Measurements from ENCODE around the gene CCDC136.
A peak's percentile ranks its signal among the peaks of the same experiment; 100 is the strongest.

Gene CCDC136

DNA sequence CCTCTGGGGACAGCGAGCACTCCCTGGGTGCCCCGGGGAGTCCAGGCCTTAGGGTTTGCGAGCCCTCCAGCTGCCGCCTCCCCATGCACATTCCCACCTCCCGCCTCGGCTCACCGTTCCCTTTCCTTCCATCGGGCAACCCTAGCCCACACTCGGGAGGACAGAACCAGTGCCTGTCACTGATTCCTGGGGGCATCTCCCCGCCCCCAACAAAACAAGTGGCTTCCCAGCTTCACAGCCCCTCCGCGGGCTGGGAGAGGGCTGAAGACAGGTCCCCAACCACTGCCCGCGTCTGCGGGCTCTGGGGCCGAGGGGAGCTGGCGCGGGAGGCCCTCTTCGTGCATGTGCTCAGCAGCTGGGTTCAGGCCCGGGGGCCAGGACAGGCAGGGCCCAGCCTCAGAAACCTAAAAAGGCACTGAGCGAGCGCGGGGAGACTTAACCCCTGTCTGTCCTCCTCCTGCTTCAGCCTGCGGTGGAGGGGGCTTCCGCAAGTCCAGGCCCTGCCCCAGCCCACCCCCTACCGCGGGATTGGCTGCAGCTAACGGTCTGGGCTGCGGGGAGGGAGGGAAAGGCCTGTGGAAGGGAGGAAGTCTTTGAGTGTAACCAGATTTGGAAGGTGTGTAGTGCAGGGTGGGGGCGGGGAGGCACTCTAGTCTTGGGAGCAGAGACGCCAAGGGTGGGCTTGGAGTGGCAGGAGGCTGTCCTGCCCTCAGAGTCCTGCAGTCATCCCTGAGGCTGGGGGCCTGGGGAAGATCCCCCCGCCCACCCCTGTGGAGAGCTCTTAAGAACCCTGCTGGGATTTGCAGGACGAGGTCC is 39.6 kb downstream of the CCDC136 start:
- TF ChIP-seq CTCF (IDR thresholded peaks at IDR 0.05; ENCODE audit: low read depth, low read length, missing control alignments): no peak
- peak overlapping the region; percentile 93 for H3K4me3 ChIP-seq (replicated peaks; ENCODE audit: low read depth, low read length)
- DNase-seq (ENCODE audit: extremely low read depth, low read depth): no peak

- DNase-seq (ENCODE audit: extremely low read depth, low read depth): no peak
- peak overlapping the region; percentile 93 for H3K4me3 ChIP-seq (replicated peaks; ENCODE audit: low read depth, low read length)
- TF ChIP-seq CTCF (IDR thresholded peaks at IDR 0.05; ENCODE audit: low read depth, low read length, missing control alignments): no peak
Observed at GRCh38 chr7:128831994-128832879, 40.5 kb downstream of the CCDC136 start.

DNA sequence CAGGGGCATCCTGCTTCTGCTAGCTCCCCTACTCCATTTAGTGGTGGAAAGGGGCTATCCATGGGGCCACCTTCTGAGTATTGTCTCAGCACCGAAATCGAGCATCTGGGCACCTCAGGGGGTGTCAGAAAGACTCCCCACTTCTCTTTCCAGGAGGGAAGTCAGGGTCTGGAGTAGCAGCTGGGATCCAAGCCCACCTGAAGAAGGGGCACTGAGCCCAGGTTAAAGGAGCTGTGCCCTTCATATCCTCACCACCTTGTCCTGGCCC is 41.0 kb downstream of the CCDC136 start:
- peak overlapping the region; percentile 93 for H3K4me3 ChIP-seq (replicated peaks; ENCODE audit: low read depth, low read length)
- no peak for DNase-seq (ENCODE audit: extremely low read depth, low read depth)

GRCh38 chr7:128833148-128833945 is 41.6 kb downstream of the CCDC136 start:
- no peak for TF ChIP-seq CTCF (IDR thresholded peaks at IDR 0.05; ENCODE audit: low read depth, low read length, missing control alignments)
- peak overlapping the region; percentile 93 for H3K4me3 ChIP-seq (replicated peaks; ENCODE audit: low read depth, low read length)
- DNase-seq (ENCODE audit: extremely low read depth, low read depth): no peak

More for the DNA sequence above, 41.0 kb downstream of the CCDC136 start:
- no peak for TF ChIP-seq CTCF (IDR thresholded peaks at IDR 0.05; ENCODE audit: low read depth, low read length, missing control alignments)

DNA sequence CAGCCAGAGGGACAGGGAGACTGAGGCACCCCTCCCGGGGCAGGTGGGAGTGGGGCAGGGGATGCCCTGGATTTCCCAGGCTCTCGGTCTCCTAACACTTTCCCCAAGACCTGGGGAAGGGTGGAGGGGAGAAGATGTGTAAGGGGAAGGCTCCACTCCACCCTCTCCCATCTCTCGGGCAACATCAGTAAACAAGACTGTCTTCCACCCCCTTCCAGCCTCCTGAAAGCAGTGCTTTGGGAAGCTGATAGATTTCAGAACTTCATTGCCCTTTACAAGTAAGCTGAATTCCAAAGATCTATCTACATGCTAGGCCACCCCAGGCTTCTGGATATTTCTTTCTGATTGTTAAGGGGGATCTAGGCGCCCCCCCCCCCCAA is 42.2 kb downstream of the CCDC136 start:
- DNase-seq (ENCODE audit: extremely low read depth, low read depth): no peak
- no peak for TF ChIP-seq CTCF (IDR thresholded peaks at IDR 0.05; ENCODE audit: low read depth, low read length, missing control alignments)
- peak overlapping the region; percentile 93 for H3K4me3 ChIP-seq (replicated peaks; ENCODE audit: low read depth, low read length)

DNA sequence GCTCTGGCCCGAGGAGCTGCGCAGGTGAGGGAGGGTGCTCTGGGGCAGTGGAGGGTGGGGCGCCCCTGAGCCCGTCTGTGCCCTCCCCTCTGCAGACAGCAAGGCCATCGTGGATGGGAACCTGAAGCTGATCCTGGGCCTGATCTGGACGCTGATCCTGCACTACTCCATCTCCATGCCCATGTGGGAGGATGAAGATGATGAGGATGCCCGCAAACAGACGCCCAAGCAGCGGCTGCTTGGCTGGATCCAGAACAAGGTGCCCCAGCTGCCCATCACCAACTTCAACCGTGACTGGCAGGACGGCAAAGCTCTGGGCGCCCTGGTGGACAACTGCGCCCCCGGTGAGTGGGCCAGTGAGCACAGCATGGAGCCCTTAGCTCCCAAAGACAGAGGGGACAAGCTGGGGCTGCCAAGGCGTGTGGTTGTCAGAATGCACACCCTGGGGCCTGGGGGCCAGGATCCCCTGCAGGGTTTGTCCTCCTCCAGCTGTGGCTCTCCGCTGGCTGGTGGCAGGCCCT is 43.5 kb downstream of the CCDC136 start:
- no peak overlapping the region for H3K4me3 ChIP-seq (replicated peaks; ENCODE audit: low read depth, low read length)
- no peak for TF ChIP-seq CTCF (IDR thresholded peaks at IDR 0.05; ENCODE audit: low read depth, low read length, missing control alignments)
- DNase-seq (ENCODE audit: extremely low read depth, low read depth): no peak

Data from HFF-Myc (cell line).